Hepatocyte (in vitro differentiated cells): Measurements from ENCODE around the gene TAS2R10.

Source experiments
- EZH2 ChIP-seq: fragments of 200-600 bp; sonication (generic); IDR thresholded peaks from 2 replicates; pipeline ENCODE4 v1.6.1; 2016; ENCODE audit warnings: antibody characterized with exemption, mild to moderate bottlenecking, borderline replicate concordance
- TF ChIP-seq, protein P1 (sequence below): fragments of 200-600 bp; sonication (generic); IDR thresholded peaks from 2 replicates; pipeline ENCODE4 v1.5.1; 2016; ENCODE audit warnings: antibody characterized with exemption, mild to moderate bottlenecking; ENCODE audit not compliant: poor library complexity

DNA sequence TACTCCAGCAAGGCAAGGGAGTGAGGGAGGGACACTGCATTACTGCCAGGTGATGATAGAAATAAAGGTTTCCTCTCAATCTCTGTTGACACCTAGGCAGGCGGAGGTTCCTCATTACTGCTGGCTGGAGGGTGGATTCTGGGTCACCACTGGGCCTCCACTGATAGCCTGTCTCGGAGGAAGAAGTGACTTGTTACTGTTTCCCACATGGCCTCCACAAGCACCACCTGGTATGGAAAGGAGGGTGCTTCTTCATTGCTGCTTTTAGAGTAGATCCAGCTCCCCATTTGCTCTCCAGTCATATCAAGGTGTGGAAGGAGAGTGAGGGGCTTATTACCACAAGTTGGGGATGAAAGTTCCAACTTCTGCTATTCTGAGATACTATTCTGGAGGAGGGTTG, 16.7 kb upstream of the TAS2R10 start:
- TF ChIP-seq, protein P1, sequence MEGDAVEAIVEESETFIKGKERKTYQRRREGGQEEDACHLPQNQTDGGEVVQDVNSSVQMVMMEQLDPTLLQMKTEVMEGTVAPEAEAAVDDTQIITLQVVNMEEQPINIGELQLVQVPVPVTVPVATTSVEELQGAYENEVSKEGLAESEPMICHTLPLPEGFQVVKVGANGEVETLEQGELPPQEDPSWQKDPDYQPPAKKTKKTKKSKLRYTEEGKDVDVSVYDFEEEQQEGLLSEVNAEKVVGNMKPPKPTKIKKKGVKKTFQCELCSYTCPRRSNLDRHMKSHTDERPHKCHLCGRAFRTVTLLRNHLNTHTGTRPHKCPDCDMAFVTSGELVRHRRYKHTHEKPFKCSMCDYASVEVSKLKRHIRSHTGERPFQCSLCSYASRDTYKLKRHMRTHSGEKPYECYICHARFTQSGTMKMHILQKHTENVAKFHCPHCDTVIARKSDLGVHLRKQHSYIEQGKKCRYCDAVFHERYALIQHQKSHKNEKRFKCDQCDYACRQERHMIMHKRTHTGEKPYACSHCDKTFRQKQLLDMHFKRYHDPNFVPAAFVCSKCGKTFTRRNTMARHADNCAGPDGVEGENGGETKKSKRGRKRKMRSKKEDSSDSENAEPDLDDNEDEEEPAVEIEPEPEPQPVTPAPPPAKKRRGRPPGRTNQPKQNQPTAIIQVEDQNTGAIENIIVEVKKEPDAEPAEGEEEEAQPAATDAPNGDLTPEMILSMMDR: no peak
- no peak for TF ChIP-seq EZH2
